ENCODE data around the gene MRLN. TPM values are rescaled to one million over a fixed set of nuclear protein-coding genes. Genes with fewer than 3 reads are reported as not detected.

Gene MRLN
- total RNA-seq (under 1 TPM in 1 of 9 donors, not detected in 8; 0.39 TPM), polyA plus RNA-seq (1 to 10 TPM in 1 of 3 donors, under 1 TPM in 1, not detected in 1; 0.64 to 2.0 TPM)
- long read RNA-seq, donor 1 = 0 reads
- long read RNA-seq, donor 2, partial matches to known transcripts = 0 of 1 reads
- long read RNA-seq, donor 2, other reads (novel, unspliced or antisense) = 0 of 1 reads
- long read RNA-seq, donor 3, partial matches to known transcripts = 0 of 1 reads
- long read RNA-seq, donor 3, other reads (novel, unspliced or antisense) = 0 of 1 reads
- long read RNA-seq, donor 4 = 0 reads
- long read RNA-seq, donor 5 = 0 reads
- long read RNA-seq, donor 6 = 0 reads
- long read RNA-seq, donor 7, partial matches to known transcripts = 0 of 2 reads
- long read RNA-seq, donor 7, other reads (novel, unspliced or antisense) = 0 of 2 reads
- long read RNA-seq, donor 8 = 0 reads
- long read RNA-seq, donor 9 = 0 reads
- long read RNA-seq, donor 10 = 0 reads

DNA sequence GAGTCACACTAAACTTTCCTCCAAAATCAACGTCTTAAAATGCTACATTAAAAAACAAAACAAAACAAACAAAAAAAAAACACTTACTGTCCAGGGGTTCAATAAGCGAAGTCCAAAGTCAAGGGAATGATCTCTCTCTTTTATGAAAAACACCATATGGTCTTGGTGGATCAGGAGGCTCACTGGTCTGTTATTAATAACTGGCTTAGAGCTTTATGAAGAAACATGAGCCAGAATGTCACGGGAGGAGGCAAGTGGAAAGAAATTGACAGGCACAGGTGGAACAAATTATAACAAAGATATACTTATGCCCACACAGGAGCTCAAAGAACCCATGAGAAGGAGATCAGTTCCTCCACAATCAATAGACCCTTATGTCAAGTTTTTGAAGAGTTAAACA, at the start of gene MRLN:
Gene MRLN (minus strand): TSS at position 189 of the 400 bp plus-strand sequence.
- Histone ChIP-seq H3K9me3 (replicated peaks in 1 of 3) (no peaks in the 10 kb centered on the region), H3K4me1 (replicated peaks in 1 of 2) (peaks cover 17 to 25% of the 10 kb centered on the region in 2 donors), H3K4me3 (no peak within 1 kb of the TSS), H3K27me3 (no peaks in the 10 kb centered on the region), H3K36me3 (replicated peaks in 1 of 2) (no peaks in the 10 kb centered on the region), H3K27ac (no peak within 1 kb of the TSS)
- intact Hi-C loops (cut with DNase I) = no loop called here
- no peak for DNase-seq
- no peak for TF ChIP-seq CTCF (IDR thresholded peaks at IDR 0.05)
- WGBS, 4 donors = 71 to 82% (median 77%) methylated on average over 3 of the region's 3 CpGs

GRCh38 chr10:59801171-59801570, 47.9 kb upstream of the MRLN start:
- Histone ChIP-seq H3K4me3 (no peak overlapping the region), H3K36me3 (replicated peaks in 1 of 2) (peaks cover 0 to 25% of the 10 kb centered on the region in 2 donors), H3K27ac (peak overlapping the region in 2 of 5 donors; percentile 7 to 30), H3K4me1 (replicated peaks in 1 of 2) (peaks cover 16 to 28% of the 10 kb centered on the region in 2 donors), H3K9me3 (replicated peaks in 1 of 3) (no peaks in the 10 kb centered on the region), H3K27me3 (no peaks in the 10 kb centered on the region)
- intact Hi-C loops (cut with DNase I) = no loop called here
- 43 to 51% (median 45%) methylated on average over 2 of the region's 2 CpGs for WGBS, 4 donors
- TF ChIP-seq CTCF (IDR thresholded peaks at IDR 0.05) = no peak
- TF ChIP-seq POLR2A (IDR thresholded peaks at IDR 0.05) = no peak
- DNase-seq = peak in 1 of 7 donors; percentile 22

- Histone ChIP-seq H3K9me3 (replicated peaks in 1 of 3) (no peaks in the 10 kb centered on the region), H3K36me3 (replicated peaks in 1 of 2) (peaks cover 0 to 10% of the 10 kb centered on the region in 2 donors), H3K4me1 (replicated peaks in 1 of 2) (peaks cover 16 to 29% of the 10 kb centered on the region in 2 donors), H3K27me3 (no peaks in the 10 kb centered on the region), H3K27ac (no peak overlapping the region), H3K4me3 (no peak overlapping the region)
- 87 to 100% (median 94%) methylated on average over 1 of the region's 1 CpG for WGBS, 4 donors
- DNase-seq = no peak
- intact Hi-C loops (cut with DNase I) = no loop called here
- TF ChIP-seq POLR2A (IDR thresholded peaks at IDR 0.05) = no peak
- no peak for TF ChIP-seq CTCF (IDR thresholded peaks at IDR 0.05)
These were observed 46.2 kb upstream of the MRLN start for GRCh38 chr10:59799421-59799820.

DNA sequence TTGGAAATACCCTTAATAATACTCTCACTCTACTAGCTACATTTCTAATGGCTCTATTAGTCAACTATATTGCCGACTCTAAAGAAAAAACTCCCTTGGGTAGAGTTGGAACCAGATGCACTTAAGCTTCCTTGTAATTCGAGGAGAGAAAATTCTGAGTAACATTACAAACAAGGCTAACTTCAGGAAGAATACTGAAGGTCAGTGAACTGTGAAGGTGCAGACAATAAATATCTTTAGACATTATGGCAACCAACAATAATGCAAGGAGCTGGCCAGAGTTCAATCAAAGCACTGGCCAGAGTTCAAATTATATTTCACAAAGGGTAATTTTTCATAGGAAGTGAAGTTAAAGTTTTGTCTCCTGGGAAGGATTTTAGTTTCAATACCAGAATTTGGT, 40.7 kb upstream of the MRLN start:
- DNase-seq = peak in 4 of 7 donors; percentile 26 to 66 (median 52)
- H3K4me3 ChIP-seq = no peak overlapping the region
- intact Hi-C loops (cut with DNase I) = no loop called here
- peak overlapping the region; percentile 7 to 63 (median 29) for H3K27ac ChIP-seq
- H3K4me1 ChIP-seq (replicated peaks in 1 of 2) = peaks cover 11% of the 10 kb centered on the region in 2 donors
- no peaks in the 10 kb centered on the region for H3K27me3 ChIP-seq
- no peak for TF ChIP-seq POLR2A (IDR thresholded peaks at IDR 0.05)
- no peak for TF ChIP-seq CTCF (IDR thresholded peaks at IDR 0.05)
- H3K36me3 ChIP-seq (replicated peaks in 1 of 2) = peaks cover 0 to 16% of the 10 kb centered on the region in 2 donors
- 12 to 26% (median 21%) methylated on average over 2 of the region's 2 CpGs for WGBS, 4 donors
- H3K9me3 ChIP-seq (replicated peaks in 1 of 3) = no peaks in the 10 kb centered on the region

Measured in adrenal gland (tissue), 19 donors.